Vagina (tissue), 2 donors: ENCODE data around the gene PRMT9. TPM values are rescaled to one million over a fixed set of nuclear protein-coding genes. Genes with fewer than 3 reads are reported as not detected.

Source experiments
- DNase-seq, 2 donors: peaks; one replicate each; pipeline ENCODE4 v3.0.0-alpha.2; 2017; ENCODE audit errors: extremely low spot score in 2 of 2
- H3K27ac ChIP-seq: fragments of 200-600 bp; sonication (generic); one replicate; pipeline ENCODE4 v1.5.1; 2019
- H3K27me3 ChIP-seq: fragments of 200-600 bp; sonication (generic); one replicate; pipeline ENCODE4 v1.5.1; 2019
- H3K36me3 ChIP-seq, 2 donors: fragments of 200-600 bp; sonication (generic); one replicate each; pipeline ENCODE4 v1.5.1; 2017 to 2019
- H3K4me1 ChIP-seq: fragments of 200-600 bp; sonication (generic); one replicate; pipeline ENCODE4 v1.5.1; 2019
- H3K4me3 ChIP-seq, 2 donors: fragments of 200-600 bp; sonication (generic); 1 replicate in 1 of 2; 2 replicates in 1 of 2; pipeline ENCODE4 v1.5.1; 2016 to 2019
- H3K9me3 ChIP-seq: fragments of 200-600 bp; sonication (generic); one replicate; pipeline ENCODE4 v1.5.1; 2019
- POLR2A ChIP-seq, 2 donors: fragments of 450-650 bp; IDR thresholded peaks; one replicate each; pipeline ENCODE4 v1.6.1; 2017; ENCODE audit warnings: antibody characterized with exemption in 2 of 2, mild to moderate bottlenecking in 2 of 2, moderate library complexity in 2 of 2
- POLR2AphosphoS5 ChIP-seq, 2 donors: sonication (generic); formaldehyde crosslinking; IDR thresholded peaks; one replicate each; pipeline ENCODE4 v1.9.0; 2017; ENCODE audit warnings: antibody characterized with exemption in 2 of 2, mild to moderate bottlenecking in 2 of 2, low read depth in 1 of 2; ENCODE audit not compliant: insufficient read depth in 1 of 2
- intact Hi-C: fragments of 100-400 bp; cut with DNase I; formaldehyde crosslinking; loops from one replicate; pipeline ENCODE4 v1.15.1; 2023
- total RNA-seq: library from RNA; depleted of rRNA; stranded (reverse); fragments of >200 nt; gene quantifications from one replicate; pipeline ENCODE4 v1.2.3, GENCODE V29; 2016
- TF ChIP-seq, protein P1 (sequence below), 3 experiments: fragments of 450-650 bp in 2 of 3; fragments of 200-600 bp in 1 of 3; sonication (generic) in 1 of 3; IDR thresholded peaks; one replicate each; pipeline ENCODE4 v1.5.1; 2017 to 2019; ENCODE audit warnings: antibody characterized with exemption in 3 of 3, mild to moderate bottlenecking in 2 of 3, moderate library complexity in 2 of 3

PRMT9 gene
- total RNA-seq, 1 donor from 2014 or later: 6.9 TPM

DNA sequence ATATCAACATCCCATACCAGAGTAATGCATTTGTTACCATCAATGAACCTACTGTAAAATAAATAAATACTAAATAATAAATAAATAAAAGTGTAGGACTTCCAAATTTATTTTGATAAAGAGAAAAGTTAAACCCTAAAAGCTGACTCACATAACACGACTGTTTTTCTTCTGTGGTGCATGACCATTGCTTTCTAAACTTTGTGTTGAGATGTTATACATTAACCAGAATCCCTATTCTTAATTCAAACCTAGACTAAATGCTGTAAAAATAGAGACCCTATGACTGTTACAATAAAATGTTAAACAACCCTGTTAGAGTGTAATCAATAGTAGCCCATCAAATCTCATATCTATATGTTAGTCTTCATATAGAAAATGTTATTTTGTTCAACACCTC is 20.9 kb upstream of the PRMT9 start:
- Histone ChIP-seq H3K4me1 (no peaks in the 10 kb centered on the region), H3K27ac (no peak overlapping the region), H3K4me3 (no peak overlapping the region), H3K27me3 (no peaks in the 10 kb centered on the region), H3K9me3 (no peaks in the 10 kb centered on the region), H3K36me3 (no peaks in the 10 kb centered on the region)
- intact Hi-C loops: no loop called here
- TF ChIP-seq POLR2A (IDR thresholded peaks at IDR 0.05) (no peak), POLR2AphosphoS5 (IDR thresholded peaks at IDR 0.05; ENCODE audit: insufficient read depth in 1 of 2, low read depth in 1 of 2) (no peak)
- TF ChIP-seq, protein P1, sequence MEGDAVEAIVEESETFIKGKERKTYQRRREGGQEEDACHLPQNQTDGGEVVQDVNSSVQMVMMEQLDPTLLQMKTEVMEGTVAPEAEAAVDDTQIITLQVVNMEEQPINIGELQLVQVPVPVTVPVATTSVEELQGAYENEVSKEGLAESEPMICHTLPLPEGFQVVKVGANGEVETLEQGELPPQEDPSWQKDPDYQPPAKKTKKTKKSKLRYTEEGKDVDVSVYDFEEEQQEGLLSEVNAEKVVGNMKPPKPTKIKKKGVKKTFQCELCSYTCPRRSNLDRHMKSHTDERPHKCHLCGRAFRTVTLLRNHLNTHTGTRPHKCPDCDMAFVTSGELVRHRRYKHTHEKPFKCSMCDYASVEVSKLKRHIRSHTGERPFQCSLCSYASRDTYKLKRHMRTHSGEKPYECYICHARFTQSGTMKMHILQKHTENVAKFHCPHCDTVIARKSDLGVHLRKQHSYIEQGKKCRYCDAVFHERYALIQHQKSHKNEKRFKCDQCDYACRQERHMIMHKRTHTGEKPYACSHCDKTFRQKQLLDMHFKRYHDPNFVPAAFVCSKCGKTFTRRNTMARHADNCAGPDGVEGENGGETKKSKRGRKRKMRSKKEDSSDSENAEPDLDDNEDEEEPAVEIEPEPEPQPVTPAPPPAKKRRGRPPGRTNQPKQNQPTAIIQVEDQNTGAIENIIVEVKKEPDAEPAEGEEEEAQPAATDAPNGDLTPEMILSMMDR (IDR thresholded peaks at IDR 0.05): no peak
- no peak for DNase-seq

DNA sequence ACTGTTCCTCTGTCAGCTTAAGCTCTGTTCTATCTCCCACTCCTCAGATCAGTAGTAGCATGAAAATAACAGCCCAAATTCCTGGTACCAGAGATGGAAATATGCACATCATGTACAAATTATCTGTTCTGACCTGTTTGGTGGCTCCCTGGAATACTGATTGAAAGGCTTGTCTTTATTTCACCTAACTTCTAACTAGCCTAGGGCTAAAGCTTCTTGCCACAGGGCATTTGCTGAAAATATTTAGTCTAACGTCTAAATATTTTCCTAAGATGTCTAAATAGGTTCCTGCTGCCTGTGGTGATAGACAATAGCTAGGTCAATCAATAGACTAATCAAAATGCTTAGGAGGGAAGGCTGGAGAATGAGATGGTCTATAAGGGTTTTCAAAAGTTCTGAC is 12.9 kb upstream of the PRMT9 start:
- DNase-seq: no peak
- Histone ChIP-seq H3K4me1 (no peaks in the 10 kb centered on the region), H3K27me3 (no peaks in the 10 kb centered on the region), H3K36me3 (no peaks in the 10 kb centered on the region), H3K27ac (no peak overlapping the region), H3K9me3 (no peaks in the 10 kb centered on the region), H3K4me3 (no peak overlapping the region)
- no peak for TF ChIP-seq POLR2AphosphoS5 (IDR thresholded peaks at IDR 0.05; ENCODE audit: insufficient read depth in 1 of 2, low read depth in 1 of 2)
- TF ChIP-seq POLR2A (IDR thresholded peaks at IDR 0.05): no peak
- TF ChIP-seq, protein P1 (IDR thresholded peaks at IDR 0.05): no peak
- intact Hi-C loops: no loop called here

DNA sequence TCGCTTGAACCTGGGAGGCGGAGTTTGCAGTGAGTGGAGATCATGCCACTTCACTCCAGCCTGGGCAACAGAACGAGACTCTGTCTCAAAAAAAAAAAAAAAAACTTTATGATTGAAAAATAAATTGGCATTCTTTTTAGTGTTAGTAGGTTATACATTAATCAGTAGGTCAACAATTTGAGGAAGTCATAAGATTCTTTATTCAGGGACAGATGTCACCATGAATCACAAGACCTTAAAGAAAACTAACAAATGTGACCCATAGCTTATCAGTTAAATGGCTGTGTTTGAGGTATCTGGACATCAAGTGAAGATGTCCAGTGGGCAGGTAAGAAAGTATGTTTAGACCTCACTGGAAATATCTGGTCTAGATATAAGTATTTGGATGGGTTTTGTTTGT is 9.3 kb upstream of the PRMT9 start:
- Histone ChIP-seq H3K27me3 (no peaks in the 10 kb centered on the region), H3K36me3 (no peaks in the 10 kb centered on the region), H3K9me3 (no peaks in the 10 kb centered on the region), H3K4me3 (no peak overlapping the region), H3K27ac (no peak overlapping the region), H3K4me1 (no peaks in the 10 kb centered on the region)
- TF ChIP-seq POLR2AphosphoS5 (IDR thresholded peaks at IDR 0.05; ENCODE audit: insufficient read depth in 1 of 2, low read depth in 1 of 2) (no peak), POLR2A (IDR thresholded peaks at IDR 0.05) (no peak)
- TF ChIP-seq, protein P1 (IDR thresholded peaks at IDR 0.05): no peak
- no peak for DNase-seq
- intact Hi-C loops: no loop called here

DNA sequence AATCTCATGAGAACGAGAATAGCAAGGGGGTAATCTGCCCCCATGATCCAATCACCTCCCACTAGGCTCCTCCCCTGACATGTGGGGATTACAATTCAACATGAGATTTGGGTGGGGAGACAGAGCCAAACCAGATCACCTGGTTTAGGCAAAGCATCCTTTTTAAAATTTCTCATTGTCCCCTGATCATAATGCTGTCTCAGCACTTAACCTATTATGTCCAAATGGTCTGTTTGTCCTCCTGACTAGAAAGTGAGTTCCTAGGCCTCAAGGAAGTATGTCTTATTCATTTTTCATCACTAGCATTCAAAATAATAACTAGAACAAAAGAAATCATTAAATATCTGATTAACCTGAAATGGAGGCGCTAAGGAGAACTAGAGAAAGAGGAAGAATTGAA is 7.9 kb upstream of the PRMT9 start:
- TF ChIP-seq POLR2AphosphoS5 (IDR thresholded peaks at IDR 0.05; ENCODE audit: insufficient read depth in 1 of 2, low read depth in 1 of 2) (no peak), POLR2A (IDR thresholded peaks at IDR 0.05) (no peak)
- TF ChIP-seq, protein P1 (IDR thresholded peaks at IDR 0.05): no peak
- no peak overlapping the region for H3K4me3 ChIP-seq
- no peaks in the 10 kb centered on the region for H3K36me3 ChIP-seq
- intact Hi-C loops: no loop called here
- DNase-seq: no peak
- no peaks in the 10 kb centered on the region for H3K4me1 ChIP-seq
- H3K27me3 ChIP-seq: no peaks in the 10 kb centered on the region
- H3K27ac ChIP-seq: no peak overlapping the region
- H3K9me3 ChIP-seq: no peaks in the 10 kb centered on the region

DNA sequence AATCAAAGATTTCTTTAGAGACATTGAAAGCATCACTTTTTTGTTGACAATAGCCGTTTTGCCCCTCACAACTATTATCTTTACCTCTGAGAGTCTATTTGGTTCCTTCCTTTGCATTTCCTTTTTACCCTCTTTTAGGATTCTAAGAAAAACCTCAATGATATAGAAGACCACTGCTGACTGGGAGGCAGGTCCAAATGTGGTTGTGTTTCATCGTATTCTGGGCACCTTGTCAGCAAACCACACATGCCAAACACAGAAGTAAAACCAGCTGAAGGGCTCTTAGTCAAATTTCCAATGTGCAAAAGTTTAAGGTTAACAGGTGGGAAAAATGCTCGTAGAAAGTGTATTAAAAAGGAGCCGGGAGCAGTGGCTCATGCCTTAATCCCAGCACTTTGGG is 5.1 kb upstream of the PRMT9 start:
- Histone ChIP-seq H3K36me3 (no peaks in the 10 kb centered on the region), H3K4me1 (no peaks in the 10 kb centered on the region), H3K4me3 (no peak overlapping the region), H3K9me3 (no peaks in the 10 kb centered on the region), H3K27ac (no peak overlapping the region), H3K27me3 (no peaks in the 10 kb centered on the region)
- TF ChIP-seq POLR2AphosphoS5 (IDR thresholded peaks at IDR 0.05; ENCODE audit: insufficient read depth in 1 of 2, low read depth in 1 of 2) (no peak), POLR2A (IDR thresholded peaks at IDR 0.05) (no peak)
- TF ChIP-seq, protein P1 (IDR thresholded peaks at IDR 0.05): no peak
- DNase-seq: no peak
- intact Hi-C loops: no loop called here
